GM12873 (cell line): ENCODE measurements around the gene PHC2.

Experiments used
- TF ChIP-seq, protein P1 (sequence below): IDR thresholded peaks from 2 replicates; pipeline ENCODE4 v1.5.1; 2012; ENCODE audit warnings: low read depth, mild to moderate bottlenecking, moderate library complexity, low read length, control low read depth; ENCODE audit not compliant: insufficient read depth; ENCODE audit errors: missing control alignments

Gene PHC2

DNA sequence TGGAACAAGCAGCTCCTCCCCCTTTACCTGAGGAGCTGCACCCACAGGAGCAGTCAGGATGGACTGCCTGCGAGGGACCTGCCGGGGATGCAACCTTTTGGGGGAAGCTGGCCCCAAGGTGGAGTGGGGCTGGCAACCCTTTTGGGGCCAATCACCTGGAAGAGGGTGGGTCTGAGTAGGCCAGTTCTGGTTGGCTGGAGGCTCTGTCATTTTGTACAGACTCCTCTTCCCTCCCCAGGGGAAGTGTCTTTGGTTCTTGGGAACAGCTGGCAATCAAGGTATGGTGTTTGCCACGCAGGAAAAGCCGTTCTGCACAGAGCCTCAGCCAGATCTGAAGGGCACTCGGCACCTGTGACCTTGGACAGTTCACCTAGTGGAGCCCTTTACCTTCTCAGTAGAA is 109.7 kb downstream of the PHC2 start:
- TF ChIP-seq, protein P1, sequence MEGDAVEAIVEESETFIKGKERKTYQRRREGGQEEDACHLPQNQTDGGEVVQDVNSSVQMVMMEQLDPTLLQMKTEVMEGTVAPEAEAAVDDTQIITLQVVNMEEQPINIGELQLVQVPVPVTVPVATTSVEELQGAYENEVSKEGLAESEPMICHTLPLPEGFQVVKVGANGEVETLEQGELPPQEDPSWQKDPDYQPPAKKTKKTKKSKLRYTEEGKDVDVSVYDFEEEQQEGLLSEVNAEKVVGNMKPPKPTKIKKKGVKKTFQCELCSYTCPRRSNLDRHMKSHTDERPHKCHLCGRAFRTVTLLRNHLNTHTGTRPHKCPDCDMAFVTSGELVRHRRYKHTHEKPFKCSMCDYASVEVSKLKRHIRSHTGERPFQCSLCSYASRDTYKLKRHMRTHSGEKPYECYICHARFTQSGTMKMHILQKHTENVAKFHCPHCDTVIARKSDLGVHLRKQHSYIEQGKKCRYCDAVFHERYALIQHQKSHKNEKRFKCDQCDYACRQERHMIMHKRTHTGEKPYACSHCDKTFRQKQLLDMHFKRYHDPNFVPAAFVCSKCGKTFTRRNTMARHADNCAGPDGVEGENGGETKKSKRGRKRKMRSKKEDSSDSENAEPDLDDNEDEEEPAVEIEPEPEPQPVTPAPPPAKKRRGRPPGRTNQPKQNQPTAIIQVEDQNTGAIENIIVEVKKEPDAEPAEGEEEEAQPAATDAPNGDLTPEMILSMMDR = no peak

DNA sequence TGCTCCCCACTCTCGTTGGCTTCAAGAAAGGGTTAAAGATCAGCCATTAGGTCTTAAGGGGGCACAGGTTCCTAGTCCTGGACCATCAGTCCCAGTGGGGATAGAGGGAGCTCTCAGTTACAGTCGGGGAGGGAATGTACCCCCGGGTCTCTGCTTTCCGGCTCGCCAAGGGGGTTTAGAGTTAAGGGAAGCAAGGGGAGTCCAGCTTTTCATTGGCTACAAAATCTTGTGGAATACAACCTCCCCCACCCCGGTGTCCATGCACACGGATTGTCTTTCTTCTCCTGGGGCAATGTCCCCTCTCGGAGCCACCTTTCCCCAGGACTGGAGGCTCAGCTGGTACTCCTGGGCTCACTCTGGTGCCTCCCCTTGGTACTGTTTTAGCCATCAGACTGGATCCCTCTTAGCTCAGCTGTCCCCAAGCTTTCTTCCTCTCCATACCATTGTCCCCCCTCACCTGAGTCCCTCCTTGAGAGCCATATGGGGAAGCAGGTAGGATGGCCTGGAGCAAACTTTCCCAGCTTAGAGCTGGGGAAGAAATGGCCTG is 110.2 kb downstream of the PHC2 start, which contains the start of gene A3GALT2:
A3GALT2 (minus strand) TSS at position 480 of the 547 bp plus-strand sequence; CDS start at position 480, 0 bp downstream.
- TF ChIP-seq, protein P1 = no peak

DNA sequence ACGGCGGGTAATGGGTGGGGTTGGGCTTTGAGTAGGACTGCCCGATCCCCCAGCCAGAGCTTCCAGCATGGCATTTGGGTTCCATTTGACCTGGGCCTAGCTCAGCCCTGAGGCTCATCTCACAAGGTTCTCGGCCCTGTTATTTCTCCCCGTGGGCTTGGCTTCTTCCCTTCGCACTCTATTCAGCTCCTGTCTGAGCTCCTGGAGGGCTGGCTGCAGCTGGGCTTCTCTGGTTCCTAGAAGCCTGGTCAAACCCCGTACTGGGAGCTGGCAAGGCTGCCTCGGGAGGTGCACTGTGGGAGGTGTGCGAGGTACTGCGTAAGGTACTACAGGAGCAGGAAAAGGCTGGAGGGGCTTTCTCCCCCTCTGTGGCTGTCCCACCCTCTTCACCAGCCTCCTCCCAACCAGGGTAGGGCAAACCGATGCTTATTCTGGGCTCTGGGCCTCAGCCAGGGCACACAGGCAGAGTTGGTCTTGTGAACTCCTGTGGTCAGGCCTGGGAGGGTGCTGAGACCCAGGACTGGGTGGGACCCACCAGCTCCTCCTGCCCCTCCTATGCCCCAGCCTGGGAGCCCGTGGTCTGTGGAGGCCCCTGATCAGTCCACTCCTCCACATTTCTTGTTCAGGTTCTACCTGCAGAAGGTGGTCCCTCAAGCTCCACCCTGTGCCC is 110.8 kb downstream of the PHC2 start:
- TF ChIP-seq, protein P1 = no peak

DNA sequence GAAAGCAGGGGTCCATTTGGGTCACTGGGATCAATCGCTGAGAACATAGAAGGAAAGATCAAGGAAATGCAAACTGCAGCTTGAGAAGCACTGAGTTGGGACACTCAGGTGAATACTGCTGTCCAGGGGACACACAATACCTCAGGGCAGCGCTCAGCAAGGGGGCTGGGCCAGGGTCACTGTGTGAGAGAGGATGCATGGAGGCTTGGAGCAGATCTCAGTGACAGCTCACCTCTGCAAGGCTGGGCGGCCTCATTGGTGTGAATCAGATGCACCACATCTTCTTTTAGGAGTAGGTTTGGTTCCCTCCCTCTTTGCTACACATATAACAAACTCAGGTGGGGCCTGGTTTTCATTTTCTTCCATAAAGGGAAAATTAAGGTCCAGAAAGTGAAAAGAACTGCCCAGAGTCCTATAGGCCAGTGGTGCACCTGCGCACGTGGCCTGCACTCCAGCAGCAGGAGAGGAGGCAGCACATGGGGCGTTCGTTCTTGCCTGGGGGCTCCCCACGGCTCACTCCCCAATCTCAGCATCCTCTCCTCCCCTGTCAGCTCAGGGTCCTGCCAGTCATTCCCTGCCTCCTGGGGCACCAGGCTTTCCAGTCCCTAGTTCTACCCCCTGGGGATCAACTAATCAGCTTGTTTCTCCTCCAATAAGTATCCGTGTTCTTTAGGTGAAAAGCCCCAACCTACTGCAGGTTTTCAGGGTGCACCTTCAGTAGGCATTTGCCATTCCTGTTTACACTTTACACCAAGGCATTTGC is 111.5 kb downstream of the PHC2 start:
- TF ChIP-seq, protein P1 = no peak

DNA sequence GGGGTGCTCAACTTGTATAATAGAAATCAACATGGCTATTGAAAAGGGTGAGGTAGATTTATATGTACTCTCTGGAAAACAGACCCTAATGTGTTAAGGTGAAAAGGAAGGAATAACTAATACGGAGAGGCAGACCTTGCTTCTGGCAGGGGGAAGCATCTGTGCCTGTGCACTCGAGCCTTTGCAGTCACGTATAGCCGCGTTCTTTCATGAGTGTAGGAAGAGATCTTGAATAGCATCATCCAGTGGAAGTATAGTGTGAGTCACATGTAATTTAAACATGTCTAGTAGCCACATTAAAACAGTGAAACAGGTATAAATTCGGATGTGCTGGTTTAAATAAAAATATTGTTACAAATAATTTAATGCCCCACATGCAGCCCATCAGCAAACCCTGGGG is 112.9 kb downstream of the PHC2 start:
- TF ChIP-seq, protein P1 = no peak

DNA sequence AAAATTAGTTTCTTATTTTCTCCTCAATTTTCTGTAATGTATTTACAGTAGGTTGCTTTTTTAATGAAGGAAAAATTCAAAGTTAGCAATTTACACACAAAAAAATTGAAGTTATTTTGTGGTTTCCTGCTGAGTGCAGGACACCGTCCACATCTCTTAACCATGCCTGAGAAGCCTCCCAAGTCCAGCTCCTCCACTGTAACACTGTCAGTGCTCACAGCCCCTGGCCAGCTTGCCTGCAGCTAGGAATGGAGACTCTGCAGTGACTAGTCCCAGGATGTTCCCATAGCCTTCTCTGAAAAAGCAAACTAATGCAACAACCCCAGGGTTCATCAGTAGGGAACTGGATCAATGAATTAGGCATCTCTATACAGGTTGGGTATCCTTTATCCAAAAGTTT is 113.5 kb downstream of the PHC2 start:
- TF ChIP-seq, protein P1 = no peak

GRCh38 chr1:33316601-33317000 is 114.3 kb downstream of the PHC2 start:
- TF ChIP-seq, protein P1 = no peak
